Stimulated activated CD8-positive, alpha-beta memory T cell treated with anti-CD3 and anti-CD28 coated beads, Interleukin-4, amount 100 ng/mL, for 4 hours (primary cell): ENCODE results near the gene NWD2.
"Not testable (repeated sequence)": the region's sequence is repeated elsewhere in the genome, so short reads cannot be mapped to it uniquely, and the experiment has no call there.

ENCODE experiments used
- DNase-seq, 2 donors: peaks; one replicate each; pipeline ENCODE4 v3.0.0-alpha.2; 2020; ENCODE audit warnings: low read depth in 2 of 2, low spot score in 1 of 2

NWD2 gene

GRCh38 chr4:37244583-37245390 is at the start of gene NWD2:
TSS of gene NWD2 (plus strand) at chr4:37244743. CDS start at chr4:37245068, 325 bp downstream.
- no peak for DNase-seq

GRCh38 chr4:37197899-37198298 is 46.6 kb upstream of the NWD2 start:
- no peak for DNase-seq

GRCh38 chr4:37204740-37205139 is 39.8 kb upstream of the NWD2 start:
- DNase-seq = not testable (repeated sequence)

GRCh38 chr4:37216209-37216608 is 28.3 kb upstream of the NWD2 start:
- DNase-seq = no peak

- DNase-seq = no peak
Observed at GRCh38 chr4:37219242-37219641, 25.3 kb upstream of the NWD2 start.

- DNase-seq = no peak
Observed at GRCh38 chr4:37219990-37220389, 24.6 kb upstream of the NWD2 start.

- DNase-seq = no peak
Observed at GRCh38 chr4:37220685-37221084, 23.9 kb upstream of the NWD2 start.

GRCh38 chr4:37223732-37224131 is 20.8 kb upstream of the NWD2 start:
- no peak for DNase-seq

GRCh38 chr4:37224854-37225253 is 19.7 kb upstream of the NWD2 start:
- DNase-seq = no peak

GRCh38 chr4:37225778-37226177 is 18.8 kb upstream of the NWD2 start:
- no peak for DNase-seq

- no peak for DNase-seq
Observed at GRCh38 chr4:37232315-37232714, 12.2 kb upstream of the NWD2 start.

GRCh38 chr4:37236165-37236564 is 8.4 kb upstream of the NWD2 start:
- DNase-seq = no peak

- DNase-seq = no peak
Observed at GRCh38 chr4:37241647-37242046, 2.9 kb upstream of the NWD2 start.

- no peak for DNase-seq
Observed at GRCh38 chr4:37243051-37243450, 1.5 kb upstream of the NWD2 start.

GRCh38 chr4:37243722-37244582 is 591 bp upstream of the NWD2 start:
- no peak for DNase-seq

GRCh38 chr4:37245391-37245954 is 930 bp downstream of the NWD2 start:
- no peak for DNase-seq

- DNase-seq = no peak
Observed at GRCh38 chr4:37246891-37247290, 2.3 kb downstream of the NWD2 start.

GRCh38 chr4:37258221-37258620 is 13.7 kb downstream of the NWD2 start:
- DNase-seq = no peak

GRCh38 chr4:37268319-37268718 is 23.8 kb downstream of the NWD2 start:
- no peak for DNase-seq

- DNase-seq = no peak
Observed at GRCh38 chr4:37279121-37279520, 34.6 kb downstream of the NWD2 start.

- DNase-seq = no peak
Observed at GRCh38 chr4:37279894-37280592, 35.5 kb downstream of the NWD2 start.
